HG02623 (cell line): Measurements from ENCODE around the gene AK9.
A peak's percentile ranks its signal among the peaks of the same experiment; 100 is the strongest.
"Not testable (repeated sequence)": the region's sequence is repeated elsewhere in the genome, so short reads cannot be mapped to it uniquely, and the experiment has no call there.

ENCODE experiments used
- ATAC-seq: cut with Tn5 transposase; IDR thresholded peaks from one replicate; pipeline ENCODE4 v1.9.1; 2021; ENCODE audit warnings: moderate library complexity; ENCODE audit not compliant: unreplicated experiment

Gene AK9

DNA sequence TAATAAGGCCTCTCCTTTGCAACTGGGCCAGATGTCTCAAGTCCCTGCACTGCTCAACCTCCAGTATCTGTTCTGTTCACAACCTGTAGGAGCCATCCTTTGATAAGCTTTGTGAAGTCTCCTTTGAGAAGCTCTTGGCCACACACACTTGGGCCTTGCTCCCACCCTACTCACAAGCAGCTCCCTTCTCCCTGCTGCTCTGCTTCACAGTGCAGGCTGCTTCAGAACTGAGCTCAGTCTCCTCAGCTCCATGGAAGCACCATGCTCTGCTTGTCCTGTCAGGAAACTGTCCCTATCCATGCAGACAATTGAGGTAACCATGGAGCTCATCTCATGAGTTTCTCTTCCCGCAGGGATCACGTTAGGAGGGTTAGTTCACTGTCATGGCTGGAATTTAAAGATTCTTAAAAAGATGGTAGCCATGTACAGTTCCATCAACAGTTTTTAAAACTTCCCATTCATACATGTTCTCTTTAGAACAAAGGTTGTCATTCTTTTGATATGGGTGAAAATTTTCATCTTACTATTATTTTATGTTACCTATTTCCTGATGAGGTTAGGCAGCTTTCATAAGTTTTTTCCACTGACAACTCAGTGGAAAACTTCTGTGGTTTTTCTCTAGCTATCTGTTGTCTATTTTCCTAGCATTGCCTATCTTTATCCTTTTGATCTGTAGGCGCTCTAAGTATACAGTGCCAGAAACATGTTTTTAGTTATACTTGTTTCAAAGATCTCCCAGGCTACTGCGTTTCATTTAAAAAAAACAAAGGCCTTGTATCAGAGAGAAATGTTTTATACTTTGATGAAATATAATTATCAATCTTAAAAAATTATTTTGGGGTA, 62.6 kb downstream of the AK9 start:
- no peak for ATAC-seq

DNA sequence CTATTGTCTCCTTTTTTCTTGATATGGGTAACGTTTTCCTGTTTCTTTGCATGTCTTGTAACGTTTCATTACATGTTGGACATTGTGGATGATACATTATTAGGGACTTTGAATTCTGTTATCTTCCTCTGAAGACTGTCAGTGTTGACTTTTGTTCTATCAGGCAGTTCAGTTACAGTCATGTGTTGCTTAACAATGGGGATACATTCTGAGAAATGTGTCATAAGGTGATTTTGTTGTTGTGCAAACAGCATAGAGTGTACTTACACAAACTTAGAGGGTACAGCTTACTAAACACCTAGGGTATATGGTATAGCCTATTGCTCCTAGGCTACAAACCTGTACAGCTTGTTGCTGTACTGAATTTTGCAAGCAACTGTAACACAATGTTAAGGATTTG, 64.7 kb downstream of the AK9 start:
- ATAC-seq = no peak

DNA sequence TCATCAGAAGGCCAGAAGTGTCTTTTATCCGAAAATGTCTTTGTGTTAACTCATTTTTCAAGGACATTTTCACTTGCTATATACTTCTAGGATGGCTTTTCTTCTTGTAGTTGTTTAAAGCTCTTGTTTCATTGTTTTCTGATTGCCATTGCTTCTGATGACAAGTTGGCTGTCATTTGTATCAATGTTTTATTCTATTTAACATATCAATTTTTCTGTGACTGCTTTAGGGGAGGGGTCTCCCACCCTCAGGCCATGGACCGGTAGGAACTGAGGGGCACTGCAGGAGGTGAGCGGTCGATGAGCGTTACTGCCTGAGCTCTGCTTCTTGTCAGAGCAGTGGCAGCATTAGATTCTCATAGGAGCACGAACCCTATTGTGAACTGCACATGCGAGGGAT, 65.8 kb downstream of the AK9 start:
- ATAC-seq = no peak

DNA sequence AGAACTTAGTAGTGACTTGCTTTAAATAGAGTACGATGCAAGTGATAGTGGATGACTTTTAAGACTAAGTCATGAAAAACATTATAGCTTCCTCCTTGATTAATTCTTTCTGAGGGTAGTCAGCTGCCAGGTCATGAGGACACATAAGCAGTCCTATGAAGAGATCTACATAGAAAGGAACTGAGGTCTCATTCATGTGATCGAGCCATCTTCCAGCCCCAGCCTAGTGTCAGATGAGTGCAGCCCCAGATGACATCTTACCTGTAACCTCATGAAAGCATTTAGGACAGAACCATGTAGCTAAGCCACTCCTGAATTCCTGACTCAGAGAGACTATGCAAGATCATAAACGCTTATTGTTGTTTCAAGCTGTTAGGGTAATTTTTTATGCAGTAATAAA, 67.7 kb downstream of the AK9 start:
- ATAC-seq = no peak

DNA sequence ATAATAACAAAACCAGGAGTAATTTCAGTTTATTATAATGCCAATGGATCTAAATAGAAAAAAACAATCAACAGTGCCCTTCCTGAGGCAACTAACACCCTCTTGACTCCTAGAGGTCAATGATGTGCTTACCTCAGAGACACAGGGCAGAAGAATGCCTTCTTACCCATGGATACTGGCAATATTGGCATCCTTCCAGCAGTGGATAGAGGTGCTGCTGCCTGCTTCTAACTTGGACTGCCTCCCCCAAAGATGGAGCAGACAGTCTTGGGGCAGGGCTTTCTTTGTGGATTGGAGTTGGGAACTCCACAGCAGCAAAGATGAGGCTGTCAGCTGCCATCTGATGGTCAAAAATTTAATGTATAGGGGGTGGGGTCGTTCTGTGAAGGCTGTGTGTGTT, 78.7 kb downstream of the AK9 start:
- no peak for ATAC-seq

DNA sequence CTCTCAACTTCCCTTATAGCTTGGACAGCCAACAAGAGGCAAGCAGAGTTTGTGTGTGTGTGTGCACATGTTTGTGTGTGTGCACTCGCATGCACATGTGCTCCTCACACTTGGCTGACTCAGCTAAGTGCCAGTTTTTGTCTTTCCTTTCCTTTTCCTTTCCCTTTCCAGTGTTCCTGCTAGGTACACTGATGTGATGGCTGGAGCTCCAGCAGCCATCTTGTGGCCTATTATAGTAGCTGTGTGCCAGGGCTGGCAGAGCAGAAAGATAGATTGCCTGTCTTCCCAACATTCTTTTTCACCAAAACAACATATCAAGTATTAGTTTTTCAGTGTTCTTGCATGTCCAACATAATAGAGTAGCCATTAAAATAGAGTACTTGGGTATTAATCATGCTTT, 79.5 kb downstream of the AK9 start:
- ATAC-seq = no peak

DNA sequence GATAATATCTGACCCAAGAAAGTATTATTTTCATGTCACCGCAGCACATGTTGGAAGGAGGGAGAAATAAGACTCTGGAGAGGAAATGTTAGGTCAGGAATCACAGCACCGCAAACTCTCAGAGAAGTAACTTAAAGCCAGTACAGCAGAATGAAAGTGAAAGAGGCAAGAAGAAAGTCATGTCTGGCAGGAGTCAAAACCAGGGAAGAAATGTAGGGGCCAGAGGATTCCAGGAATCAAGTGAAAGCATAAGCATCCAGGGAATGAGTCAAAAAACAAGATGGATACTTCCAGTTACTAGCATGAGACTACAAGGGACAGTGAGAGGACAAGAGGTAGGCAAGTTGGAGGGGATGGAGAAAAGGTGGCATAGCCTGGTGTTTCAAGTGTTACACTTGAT, 80.4 kb downstream of the AK9 start:
- ATAC-seq = no peak

DNA sequence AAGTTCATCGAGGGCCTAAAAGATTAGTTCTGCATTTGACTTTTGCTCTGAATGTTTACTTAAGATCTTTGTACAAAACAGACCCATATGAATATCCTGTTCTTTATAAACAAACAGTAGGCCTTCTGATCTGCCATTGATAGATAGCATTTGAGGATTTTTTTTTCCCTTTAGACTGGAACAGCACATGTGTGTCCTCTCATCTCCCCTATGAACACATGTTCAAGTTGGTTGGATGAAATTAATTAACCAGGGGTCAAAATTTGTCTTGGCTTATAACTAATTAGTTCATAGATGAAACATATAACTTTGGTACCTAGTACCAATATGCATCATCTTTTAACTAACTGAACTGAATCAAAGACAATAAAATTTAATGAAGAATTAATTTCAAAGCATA, 81.3 kb downstream of the AK9 start:
- no peak for ATAC-seq

DNA sequence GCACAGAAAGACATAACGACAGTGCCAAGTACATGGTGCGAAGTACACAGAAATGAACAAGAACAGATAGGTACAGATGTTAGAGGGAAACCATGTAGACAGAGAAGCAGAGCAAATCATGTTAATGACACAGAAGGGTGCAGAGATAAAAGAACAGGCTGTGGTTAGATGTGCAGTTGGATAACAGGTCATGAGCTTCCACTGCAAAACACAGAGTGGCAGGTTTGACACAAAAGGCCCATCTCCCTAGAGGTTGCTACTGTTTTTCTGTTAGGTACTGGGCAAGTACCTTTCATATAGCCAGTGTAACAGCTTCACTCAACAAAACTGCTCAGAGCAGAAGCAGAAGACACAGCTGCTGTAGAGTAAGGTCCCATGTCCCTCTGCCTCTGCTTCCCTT, 84.6 kb downstream of the AK9 start:
- no peak for ATAC-seq

DNA sequence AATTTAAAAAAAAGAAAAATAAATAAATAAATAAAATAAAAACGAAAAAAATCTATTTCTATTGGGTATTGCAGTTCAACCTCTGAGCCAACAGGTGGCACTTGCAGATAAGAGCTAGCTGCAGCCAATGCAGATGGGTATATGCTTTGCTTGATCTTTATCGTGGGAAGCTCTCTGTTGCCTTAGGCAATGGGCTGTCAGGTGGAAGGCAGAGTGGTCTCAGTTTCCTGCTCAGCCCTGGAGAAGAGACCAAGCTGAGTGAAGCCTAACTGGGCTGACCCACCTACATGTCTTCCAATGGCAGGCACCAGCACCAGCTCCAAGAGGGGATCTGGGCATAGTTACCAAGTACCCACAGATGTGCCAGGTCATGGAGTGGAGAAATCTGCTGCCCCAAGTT, 95.0 kb downstream of the AK9 start:
- ATAC-seq = no peak

DNA sequence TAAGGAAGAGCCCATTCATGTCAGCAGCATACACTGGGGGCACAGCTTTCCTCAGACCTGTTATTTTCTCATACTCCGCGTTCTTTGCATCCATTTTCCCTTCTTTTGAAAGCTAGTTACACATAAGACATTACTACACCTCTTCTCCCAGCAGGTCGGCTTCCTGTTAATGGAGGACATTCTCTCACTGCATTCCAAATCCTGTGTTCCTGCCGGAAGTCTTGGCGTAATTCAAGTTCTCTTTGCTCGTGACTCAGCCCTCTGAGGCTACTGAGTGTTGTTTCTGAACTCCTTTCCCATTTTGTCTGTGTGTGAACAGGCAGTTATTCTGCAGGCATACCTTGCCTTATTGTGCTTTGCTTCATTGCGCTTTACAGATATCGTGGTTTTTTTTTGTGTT, 110.5 kb downstream of the AK9 start:
- ATAC-seq = no peak

DNA sequence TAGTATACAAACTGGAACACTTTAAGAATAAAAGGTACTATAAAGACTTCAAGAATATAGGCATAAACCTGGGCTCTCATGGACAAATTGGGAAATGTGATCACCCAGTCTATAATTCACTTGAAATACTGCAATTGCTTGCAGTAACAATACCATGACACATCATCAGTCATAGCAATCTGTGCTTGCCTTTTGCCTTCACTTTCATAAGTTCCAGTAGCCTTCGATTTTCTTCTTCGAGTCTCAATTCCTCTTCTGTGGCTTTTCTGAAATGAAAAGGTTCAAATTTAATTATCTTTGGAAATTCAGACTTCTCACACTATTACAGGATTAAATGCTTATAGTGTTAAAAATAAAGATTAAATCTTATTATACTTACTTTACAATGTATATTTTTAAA, 111.6 kb downstream of the AK9 start:
- peak; percentile 77 for ATAC-seq

DNA sequence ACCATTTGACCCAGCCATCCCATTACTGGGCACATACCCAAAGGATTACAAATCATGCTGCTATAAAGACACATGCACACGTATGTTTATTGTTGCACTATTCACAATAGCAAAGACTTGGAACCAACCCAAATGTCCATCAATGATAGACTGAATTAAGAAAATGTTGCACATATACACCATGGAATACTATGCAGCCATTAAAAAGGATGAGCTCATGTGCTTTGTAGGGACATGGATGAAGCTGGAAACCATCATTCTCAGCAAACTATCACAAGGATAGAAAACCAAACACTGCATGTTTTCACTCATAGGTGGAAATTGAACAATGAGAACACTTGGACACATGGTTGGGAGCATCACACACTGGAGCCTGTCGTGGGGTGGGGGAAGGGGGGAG, 121.1 kb downstream of the AK9 start:
- ATAC-seq = not testable (repeated sequence)

DNA sequence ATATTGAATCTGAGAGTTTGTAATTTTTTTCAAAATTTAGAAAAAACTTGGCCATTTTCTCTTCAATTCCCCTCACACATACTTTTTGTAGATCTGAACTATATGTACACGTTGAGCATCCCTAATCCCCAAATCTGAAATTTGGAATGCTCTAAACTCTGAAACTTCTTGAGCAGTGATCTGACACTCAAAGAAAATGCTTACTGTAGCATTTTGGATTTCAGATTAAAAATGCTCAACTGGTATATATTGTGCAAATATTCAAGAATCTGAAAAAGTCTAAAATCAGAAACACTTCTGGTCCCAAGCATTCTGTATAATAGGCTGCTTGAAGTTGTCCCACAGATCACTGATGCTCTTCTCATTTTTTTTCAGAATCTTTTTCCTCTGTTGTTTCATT, 129.2 kb downstream of the AK9 start:
- ATAC-seq = no peak

DNA sequence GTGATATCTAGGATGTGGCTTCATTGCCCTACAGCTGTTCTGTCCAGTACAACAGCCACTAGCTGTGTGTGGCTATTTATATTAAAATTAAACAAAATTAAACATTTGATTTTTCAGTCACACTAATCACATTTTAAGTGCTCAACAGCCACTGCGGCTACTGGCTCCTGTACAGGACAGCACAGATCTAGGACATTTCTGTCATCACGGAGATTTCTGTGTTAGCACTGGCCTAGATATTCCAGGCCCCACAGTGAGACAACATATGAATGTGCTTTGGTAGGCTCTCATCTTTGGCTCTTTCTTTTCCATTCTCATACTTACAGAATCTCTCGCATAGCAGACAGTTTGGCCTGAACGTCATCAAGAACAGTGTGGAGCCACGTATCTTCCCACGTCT, 159.6 kb downstream of the AK9 start:
- no peak for ATAC-seq

DNA sequence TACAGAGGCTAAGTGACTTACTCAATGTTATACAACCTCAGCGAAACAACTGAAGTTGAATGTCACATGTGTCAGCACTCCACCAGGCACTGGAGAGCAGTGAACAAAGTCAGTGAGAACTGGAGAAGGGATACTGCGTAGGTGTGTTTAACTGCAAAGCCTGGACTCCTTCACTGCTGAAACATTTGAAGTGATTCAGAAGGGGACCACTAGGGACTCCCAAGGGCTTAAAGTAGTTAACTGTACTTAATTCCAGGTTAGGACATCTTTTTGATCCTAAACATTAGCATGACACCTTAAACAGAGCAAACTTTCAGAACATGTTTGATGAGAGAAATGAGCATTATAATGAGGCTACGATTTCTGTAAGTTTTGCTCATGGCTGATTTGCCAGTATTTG, 163.0 kb downstream of the AK9 start:
- no peak for ATAC-seq

DNA sequence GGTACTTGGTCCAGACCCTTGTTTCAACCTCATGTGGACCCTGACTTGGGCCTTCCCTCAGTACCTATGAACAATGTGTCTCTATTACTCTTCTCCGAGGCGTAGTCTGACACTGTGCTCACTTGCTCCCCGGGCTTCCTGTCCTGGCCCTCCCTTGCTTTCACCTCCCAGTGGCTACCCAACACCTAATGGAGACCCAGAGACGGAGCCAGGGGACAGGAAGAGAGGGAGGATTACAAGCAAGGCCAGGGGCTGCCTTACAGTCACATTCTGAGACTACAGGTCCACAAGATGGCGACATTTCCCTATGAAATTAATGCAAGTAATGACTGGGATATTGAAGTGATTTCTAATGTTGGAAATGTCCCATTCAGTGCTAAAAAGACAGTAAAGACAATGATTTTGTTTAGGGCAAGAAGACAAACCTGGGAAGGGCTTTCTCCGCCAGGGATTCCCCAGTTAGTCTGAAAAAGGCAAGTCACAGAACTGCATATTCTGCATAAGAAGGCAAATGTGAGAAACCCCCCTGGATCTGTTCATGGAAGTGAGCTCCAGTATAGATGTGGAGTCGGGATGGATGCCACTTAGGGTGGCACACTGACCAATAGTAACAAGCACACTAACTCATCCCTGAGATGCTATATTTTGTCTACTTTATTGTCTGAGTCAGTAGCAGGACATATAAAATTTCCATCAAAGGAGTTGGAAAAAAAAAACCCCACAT, 163.9 kb downstream of the AK9 start:
- ATAC-seq = peak; percentile 64

DNA sequence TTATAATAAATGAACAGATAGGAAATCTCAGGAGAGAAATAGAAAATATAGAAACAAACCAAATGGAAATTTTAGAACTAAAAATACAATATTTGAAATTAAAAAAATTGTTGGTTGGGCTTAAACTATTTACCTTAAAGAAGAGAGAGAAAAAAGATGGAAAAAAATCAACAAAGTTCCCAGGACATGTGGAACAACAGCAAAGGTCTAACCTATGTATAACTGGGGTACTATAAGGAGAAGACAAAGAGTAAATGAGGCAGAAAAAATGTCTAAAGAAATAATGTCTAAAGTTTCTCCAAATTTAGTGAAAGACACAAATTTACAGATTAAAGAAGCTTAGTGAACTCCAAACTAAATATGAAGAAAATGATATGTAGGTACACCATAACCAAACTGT, 166.9 kb downstream of the AK9 start:
- ATAC-seq = no peak

DNA sequence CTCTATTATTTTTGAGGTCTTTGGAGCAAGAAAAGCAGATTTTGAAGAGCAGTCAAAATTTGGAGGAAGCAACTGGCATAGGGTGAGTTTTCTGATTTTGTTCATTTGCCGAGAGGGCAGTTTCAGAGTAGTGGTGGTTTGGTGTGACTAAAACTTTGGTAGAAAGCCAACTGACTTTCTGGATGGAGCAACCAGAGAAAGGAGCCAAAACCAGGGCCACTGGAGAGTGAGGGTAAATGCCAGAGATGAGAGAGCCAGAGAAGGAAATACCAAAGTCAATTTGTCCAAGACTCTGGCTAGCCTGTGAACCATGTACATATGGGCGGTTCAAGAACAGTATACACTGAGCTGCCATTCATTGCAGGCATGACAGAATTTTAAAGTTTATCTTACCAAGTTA, 167.5 kb downstream of the AK9 start:
- no peak for ATAC-seq

DNA sequence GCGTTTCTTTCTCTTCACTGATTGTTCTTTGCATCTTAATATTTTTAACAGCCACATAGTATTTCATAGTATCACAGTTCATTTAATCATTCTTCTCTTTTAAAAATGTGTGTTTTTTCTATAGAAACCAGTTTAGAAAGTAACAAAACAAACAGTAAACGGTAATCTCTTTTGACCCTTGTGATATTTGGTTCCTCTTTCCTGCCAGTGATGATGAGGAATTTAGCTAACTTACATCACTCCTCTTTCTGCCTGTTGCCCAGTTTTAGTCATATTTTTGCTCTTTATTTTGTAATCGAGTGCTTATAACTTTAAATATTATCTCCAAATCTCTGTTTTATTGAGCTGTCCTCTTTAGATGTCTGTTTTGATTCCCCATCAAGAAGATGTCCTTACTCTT, 169.9 kb downstream of the AK9 start:
- no peak for ATAC-seq

DNA sequence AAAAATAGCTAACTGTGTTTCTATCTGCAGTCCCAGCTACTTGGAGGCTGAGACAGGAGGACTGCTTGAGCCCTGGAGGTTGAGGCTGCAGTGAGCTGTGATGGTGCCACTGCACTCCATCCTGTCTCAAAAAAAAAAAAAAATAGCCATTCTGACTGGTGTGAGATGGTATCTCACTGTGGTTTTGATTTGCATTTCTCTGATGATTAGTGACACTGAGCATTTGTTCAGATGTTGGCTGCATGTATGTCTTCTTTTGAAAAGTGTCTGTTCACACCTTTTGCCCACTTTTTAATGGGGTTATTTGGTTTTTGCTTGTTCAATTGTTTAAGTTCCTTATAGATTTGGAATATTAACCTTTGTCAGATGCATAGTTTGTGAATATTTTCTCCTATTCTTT, 171.4 kb downstream of the AK9 start:
- not testable (repeated sequence) for ATAC-seq

DNA sequence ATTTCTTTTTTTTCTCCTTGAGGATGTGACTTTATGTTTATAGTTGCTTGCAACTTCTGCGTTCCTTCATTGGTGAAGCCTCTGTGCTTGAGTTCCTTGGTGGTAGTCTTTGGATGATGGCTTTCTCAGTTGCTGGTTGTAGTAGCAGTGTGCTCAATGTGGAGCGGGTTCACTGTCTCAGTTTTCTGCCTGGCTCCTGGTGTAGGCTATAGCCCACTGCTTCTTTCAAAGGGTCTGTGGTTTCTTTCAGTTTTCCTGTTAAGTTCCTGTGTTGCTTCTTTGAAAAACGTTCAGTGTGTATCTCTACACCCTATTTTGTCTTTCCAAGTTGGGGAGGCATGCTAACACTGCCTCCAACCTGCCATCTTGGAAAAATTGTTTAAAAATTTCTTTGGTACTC, 174.1 kb downstream of the AK9 start:
- ATAC-seq = no peak
